Kidney glomerular epithelial cell (primary cell): ENCODE data around the gene FAM209B.
"Not testable (repeated sequence)": the region's sequence is repeated elsewhere in the genome, so short reads cannot be mapped to it uniquely, and the experiment has no call there.

Experiments used
- DNase-seq: peaks from one replicate; lab custom pipeline; 2025; lab: John Stamatoyannopoulos, UW

Gene FAM209B

DNA sequence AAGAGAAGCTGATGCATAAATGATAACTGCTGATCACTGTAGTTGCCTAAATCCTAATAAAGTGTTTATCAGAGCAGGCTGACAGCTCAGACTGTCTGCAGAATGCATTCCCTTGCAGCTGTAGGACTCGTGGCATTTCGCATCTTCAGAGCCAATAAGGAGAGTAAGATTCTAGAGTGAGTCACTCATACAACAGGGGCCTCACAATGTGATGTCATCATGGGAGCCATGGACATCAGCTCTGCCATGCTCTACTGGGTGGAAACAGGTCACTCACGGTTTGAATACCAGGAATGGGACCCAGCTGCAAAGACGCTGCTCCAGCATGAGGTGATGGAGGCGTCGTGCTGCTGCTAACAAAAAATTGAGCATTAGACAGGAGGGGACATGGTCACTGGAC lies 7.4 kb downstream of the FAM209B start:
- no peak for DNase-seq

DNA sequence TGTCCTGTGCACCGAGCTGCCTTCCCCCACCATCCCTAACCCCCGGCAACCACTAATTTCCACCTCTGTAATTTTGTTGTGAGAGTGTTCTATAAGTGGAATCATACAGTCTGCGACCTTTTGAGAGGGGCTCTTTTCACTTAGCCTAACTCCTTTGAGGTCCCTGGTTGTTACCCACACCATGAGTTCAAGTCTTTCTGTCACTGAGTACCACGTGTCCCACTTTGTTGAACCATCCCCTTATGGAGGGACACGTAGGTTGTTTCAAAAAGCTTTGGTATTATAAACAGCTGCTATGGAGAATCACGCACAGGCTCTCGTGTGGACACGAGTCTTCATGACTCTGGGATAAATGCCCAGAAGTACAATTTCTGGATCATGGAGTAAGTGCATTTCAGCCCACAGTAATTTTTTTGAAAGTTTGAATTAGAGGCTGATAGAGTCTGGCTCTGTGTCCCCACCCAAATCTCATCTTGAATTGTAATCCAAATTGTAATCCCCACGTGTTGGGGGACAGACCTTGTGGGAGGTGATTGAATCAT lies 9.5 kb downstream of the FAM209B start:
- no peak for DNase-seq

DNA sequence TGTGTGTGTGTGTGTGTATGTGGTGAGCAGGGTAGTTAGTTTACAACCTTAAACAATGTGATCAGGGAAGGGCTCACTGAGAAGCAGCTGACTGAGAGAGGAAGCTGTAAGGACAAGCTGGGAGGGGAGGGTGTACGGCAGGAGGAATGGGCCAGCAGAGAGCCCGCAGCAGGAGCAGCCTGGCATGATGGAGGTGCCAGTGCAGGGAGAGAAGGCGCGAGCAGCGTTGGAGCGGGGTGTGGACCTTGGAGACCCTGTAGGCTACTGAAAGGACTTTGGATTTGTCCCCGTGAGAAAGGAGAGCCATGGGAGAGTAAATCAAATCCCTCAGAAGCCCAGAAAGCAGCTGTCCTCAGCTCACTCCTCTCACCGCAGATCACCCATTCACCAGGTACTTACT lies 18.5 kb downstream of the FAM209B start:
- no peak for DNase-seq

DNA sequence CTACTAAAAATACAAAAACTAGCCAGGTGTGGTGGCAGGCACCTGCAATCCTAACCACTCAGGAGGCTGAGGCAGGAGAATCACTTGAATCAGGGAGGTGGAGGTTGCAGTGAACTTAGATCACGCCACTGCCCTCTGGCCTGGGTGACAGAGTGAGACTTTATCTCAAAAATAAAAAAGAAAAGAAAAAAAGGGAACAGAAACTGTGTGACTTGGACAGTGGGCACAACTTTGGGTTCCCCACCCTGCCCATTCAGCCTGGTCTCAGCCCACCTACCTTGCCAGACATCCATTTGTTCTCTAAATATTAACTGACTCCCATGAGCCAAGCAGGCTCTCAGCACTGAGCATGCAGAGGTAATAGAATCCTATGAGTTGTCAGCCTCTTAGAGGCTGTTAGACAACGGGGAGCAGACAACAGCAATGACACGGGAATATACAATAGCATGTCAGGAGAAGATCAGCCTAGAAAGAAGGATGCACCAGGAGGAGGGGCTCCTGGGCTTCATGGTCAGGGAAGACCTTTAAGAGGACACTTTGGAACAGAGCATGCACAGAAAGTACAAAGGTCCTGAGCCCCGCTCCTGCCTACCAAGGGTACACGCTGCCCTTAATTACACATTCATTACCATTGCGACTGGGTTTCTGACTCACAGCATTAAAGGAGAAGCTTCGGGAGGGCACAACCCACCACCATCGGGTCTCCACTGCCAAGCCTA lies 20.0 kb downstream of the FAM209B start:
- DNase-seq, result no peak

DNA sequence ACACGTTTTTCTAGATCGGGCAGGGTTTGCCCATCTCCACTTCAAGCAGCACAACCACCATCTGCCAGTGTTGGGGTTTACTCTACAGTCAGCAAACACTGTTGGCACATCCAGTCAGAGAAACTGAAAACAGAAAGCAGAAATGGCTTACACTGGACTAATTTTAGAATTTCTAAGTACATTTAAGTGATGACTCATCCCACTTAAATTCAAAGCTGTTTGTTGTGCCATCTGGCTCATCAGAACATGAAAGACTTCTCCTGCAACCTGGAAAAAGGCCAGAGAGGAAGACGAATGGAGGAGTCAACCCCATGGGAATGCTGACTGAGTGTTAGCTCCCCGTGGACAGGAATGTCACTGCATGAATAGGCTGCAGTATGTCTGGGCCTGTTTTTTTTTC lies 21.8 kb downstream of the FAM209B start:
- peak; percentile 88 for DNase-seq

DNA sequence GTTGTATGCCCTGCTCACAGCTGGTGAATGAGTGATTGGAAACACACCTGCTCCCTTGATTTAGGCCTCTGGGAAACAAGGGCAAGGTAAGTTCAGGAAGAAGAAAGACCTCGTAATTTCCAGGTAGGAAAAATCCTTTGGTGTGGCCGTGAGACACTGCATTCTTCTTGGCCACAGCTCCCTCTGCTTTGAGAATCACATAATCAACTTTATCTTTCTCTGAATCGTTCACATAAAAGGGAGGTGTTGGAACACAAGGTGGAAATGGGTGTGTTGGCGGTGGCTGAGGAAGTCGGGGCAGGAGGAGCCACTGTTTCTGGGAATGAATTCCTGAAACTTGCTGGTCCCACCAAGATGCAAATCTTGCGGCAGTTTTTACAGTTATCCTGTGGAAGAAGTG lies 25.9 kb downstream of the FAM209B start:
- no peak for DNase-seq

DNA sequence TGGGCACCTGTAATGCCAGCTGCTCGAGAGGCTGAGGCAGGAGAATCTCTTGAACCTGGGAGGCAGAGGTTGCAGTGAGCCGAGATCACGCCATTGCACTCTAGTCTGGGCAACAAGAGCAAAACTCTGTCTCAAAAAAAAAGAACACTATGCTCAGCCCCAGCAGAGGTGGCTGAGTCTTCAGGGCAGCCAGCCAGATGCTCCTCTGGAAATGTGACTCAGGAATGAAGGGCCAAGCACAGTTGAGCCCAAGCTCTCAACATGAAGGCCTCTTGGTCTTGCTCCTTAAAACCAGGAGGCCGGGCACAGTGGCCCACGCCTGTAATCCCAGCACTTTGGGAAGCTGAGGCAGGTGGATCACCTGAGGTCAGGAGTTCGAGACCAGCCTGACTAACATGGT lies 31.5 kb downstream of the FAM209B start:
- not testable (repeated sequence) for DNase-seq

DNA sequence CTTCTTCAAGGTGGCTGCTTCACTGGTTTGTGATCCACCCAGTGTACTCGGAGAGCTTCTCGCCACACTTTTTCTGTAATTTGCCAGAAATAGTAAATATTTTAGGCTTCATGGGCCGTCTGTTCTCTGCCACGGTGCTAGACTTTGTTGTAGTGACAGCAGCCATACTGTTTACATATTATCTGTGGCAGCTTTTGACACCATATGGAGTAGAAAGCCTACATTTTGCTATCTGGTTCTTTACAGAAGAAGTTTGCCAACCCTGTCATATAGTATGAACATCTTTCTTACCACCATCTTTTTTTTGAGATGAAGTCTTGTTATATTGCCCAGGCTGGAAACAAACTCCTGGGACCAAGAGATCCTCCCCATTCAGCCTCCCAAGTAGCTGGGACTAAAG lies 32.5 kb downstream of the FAM209B start:
- no peak for DNase-seq

DNA sequence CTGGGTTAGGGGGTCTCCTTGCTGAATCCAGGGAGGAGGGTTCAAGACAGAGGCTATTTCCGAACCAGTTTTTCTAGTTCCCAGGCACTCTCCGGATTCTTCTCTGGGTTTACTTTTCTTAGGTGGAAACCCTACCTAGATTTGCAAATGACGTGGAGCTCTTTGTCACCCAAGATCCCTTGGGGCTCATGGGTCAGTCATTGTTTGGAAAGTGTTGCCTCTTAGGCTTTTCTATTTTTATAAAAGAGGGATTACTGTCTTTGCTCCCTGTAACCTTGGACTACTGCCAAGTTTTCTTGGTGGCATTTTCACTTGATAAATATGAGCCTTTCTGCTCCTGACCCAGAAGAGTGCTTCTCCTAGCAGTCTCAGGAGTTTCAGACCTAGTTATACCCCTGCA lies 33.6 kb downstream of the FAM209B start:
- no peak for DNase-seq

DNA sequence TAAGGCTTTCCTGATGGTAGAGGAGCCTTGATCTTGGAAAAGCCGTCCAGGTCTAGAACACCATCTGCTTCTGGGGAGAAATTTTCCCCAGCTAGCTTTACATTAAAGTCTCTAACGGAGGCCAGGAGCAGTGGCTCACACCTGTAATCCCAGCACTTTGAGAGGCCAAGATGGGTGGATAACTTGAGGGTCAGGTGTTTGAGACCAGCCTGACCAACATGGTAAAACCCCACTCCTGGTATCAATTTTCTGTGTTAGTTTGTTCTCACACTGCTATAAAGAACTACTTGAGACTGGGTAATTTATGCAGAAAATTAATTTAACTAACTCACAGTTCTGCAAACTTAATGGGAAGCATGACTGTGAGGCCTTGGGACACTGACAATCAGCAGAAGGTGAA lies 37.8 kb downstream of the FAM209B start:
- no peak for DNase-seq

DNA sequence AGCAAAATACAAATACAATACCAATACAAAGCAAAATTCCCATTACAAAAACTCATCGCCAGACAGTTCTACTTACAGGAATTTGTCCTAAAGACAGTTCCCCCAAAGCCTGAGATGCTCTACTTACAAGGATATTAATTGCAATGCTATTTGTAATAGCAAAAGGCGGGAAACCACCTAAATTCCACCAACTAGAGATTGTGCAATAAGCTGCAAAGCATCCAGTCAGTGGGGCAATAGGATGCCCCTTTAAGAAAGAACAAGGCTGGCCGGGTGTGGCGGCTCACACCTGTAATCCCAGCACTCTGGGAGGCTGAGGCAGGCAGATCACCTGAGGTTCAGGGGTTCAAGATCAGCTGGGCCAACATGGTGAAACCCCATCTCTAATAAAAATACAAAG lies 39.1 kb downstream of the FAM209B start:
- no peak for DNase-seq

DNA sequence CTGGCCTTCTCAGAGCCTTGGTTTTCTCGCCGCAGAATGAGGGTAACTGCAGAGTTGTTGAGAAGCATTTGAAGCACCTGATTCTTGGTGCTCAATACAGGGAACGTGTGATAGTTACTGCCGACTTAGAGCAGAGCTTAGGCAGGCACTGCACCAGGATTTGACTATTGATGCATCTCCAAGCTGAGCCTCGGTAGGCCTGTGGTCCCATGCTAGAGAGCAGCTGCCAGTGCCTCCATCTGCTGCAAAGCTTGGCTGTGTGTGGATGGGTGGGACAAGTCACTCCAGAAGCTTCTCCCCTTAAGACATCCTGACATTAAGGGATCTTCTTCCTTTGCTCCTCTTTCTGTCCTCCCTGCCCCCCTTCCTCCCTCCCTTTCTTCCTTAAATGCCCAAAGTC lies 40.9 kb downstream of the FAM209B start:
- DNase-seq, result no peak

DNA sequence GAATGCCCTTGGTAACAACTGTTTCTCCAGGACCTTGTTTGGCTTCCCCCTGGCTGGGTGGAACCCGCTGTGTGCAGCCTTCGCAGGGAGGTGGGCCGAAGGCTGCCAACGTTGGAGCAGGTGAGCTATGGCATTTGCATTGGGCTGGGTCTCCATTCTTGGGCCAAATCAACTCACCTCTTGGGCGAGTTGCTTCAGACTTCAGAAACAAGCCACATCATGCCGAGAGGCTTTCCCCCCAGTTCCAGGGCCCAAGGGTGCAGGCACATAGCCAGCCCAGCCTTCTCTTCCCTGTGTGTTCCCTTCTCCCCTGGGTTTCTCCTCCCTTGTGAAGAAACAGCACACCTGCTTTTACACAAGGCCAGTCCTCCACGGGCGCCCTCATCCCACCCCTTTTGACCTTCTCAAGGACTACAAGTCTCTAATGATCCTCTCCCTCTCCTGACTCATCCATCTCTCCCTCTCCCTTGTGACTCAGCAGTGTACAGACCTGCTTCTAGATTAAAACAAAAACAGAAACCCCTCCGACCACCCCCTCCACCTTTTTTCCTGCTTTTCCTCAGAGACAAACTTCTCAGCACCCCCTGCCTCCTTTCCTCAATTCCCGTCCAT lies 41.6 kb downstream of the FAM209B start:
- peak; percentile 1 for DNase-seq

DNA sequence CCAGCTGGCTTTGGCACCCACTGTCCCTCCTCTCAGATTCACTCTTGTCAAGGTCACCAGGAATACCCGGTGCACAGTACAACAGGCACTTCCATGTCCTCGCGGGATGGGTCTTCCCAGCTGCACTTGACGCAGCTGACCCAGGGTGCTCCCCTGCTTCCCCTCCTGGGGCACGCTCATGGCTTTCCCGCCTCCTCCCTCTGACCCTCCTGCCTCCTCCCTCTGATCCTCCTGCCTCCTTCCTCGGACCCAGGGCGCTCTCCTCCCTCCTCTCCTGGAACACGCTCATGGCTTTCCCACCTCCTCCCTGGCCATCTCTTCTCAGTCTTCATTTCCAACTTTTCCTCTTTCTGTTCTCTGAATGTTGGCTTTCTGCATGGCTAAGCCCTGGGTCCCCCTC lies 42.1 kb downstream of the FAM209B start:
- DNase-seq, result no peak

DNA sequence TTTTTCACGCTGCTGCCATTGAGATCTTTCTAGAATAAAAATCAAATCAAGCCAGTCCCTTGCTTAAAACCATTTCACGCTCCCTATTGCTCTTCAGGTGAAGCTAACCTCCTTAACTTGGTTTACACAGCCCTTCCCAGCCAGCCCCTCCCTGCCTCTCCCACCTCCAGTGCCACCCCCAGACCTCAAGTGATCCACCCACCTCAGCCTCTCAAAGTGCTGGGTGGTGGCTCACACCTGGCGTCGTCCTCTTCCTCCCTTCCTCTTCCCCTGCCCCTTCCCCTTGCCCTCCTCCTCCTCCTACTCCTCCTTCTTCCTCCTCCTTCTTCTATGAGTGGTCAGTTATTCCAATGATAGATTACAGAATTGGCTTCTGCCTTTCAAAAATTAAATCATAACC lies 42.9 kb downstream of the FAM209B start:
- no peak for DNase-seq

DNA sequence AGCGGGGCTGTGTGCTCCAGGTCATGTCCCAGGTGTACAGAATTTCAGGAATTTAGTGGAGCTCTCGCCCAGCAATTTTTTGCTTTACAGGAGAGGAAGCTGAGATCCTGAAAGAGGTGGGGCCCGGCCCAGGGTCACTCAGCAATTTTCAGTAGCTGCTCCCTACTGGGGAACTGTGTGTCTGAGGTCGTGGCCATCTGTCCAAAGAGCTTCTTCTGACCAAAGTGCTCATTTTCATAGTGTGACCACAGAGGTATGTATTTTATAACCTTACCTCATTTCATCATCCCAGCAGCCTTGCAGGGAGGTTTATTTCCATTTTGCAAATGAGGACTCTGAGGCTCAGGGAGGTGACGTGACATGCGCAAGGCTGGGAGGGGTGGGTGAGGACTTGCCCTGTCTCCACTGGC lies 46.3 kb downstream of the FAM209B start:
- no peak for DNase-seq

DNA sequence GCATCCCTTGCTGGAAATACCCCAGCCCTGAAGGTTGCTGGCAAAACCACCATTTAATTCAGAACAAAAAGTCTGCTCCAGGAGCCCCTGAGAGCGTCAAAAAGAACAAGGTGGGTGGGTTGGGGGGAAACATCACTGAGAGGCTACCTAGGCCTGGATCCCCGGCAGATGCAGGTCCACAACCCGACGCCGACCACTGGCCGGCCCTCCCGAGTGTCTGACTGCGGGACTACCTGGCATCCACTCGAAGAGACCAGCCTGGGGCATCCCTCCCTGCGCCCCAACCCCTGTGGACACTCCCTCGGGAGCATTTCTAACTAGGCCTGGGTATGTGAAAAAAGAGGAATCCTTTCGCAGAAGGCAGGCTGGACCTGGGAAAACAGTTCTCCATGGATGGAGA lies 47.2 kb downstream of the FAM209B start:
- DNase-seq, result no peak

DNA sequence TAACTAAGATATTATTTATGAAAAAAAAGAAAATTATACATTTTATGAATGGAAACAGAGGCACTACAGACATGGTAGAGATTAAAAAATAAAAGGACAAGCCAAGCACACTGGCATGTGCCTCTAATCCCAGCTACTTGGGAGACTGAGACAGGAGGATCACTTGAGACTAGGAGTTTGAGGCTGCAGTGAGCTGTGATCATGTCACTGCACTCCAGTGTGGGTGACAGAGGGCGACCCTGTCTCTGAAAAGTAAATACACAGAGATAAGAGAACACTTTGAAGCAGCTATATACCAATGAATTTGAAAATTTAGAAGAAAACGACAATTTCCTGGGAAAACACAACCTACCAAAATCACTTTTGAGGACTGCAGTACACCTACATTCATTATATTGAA lies 48.7 kb downstream of the FAM209B start:
- DNase-seq, result no peak

DNA sequence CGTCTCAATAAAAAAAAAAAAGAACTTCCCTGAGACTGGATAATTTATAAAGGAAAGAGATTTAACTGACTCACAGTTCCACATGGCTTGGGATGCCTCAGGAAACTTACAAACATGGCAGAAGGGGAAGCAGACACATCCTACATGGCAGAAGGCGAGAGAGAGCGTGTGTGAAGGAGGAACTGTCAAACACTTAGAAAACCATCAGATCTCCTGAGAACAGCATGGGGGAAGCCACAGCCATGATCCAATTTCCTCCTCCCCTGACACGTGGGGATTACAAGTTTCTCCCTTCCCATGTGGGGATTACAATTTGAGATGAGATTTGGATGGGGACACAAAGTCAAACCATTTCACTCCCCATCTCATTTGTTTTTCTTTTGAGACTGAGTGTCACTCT lies 49.5 kb downstream of the FAM209B start:
- no peak for DNase-seq

DNA sequence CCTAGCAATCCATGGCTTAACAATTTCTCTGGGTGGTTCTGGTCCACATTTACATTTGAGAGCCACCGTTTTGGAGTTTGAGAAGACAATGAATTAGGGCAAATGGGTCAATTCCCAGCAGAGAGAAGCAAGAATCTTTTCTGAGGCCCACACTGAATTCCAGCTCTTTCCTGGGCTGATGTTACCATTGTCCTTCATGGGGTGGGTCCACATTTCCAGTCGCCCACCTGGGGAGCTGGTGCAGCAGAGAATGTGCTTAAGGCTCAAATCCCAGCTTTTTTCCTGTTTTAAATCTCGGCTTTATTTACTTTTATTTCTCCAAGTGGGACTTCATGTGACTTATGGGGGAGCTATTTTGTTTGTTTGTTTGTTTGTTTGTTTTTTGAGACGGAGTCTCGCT lies 51.9 kb downstream of the FAM209B start:
- DNase-seq, result no peak
